ENCODE results near the gene CCDC188.

DNA sequence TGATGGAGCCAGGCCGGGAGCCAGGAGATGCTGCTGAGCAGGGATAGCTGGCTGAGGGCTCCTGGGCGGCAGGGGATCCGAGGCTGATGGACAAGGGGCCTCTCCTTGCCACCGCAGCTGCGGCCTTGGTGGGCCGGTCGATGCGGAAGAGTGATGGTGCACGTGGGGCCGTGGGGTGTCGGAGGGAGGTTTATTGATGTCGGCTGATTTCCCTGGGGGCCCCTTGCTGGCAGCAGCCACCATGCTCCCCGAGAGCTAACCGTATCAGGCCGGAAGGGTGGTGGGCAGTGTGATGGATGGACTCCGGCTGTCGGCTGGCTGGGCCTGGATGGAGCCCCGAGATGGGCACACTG lies 31.0 kb upstream of the CCDC188 start:
- TF ChIP-seq, protein P1, sequence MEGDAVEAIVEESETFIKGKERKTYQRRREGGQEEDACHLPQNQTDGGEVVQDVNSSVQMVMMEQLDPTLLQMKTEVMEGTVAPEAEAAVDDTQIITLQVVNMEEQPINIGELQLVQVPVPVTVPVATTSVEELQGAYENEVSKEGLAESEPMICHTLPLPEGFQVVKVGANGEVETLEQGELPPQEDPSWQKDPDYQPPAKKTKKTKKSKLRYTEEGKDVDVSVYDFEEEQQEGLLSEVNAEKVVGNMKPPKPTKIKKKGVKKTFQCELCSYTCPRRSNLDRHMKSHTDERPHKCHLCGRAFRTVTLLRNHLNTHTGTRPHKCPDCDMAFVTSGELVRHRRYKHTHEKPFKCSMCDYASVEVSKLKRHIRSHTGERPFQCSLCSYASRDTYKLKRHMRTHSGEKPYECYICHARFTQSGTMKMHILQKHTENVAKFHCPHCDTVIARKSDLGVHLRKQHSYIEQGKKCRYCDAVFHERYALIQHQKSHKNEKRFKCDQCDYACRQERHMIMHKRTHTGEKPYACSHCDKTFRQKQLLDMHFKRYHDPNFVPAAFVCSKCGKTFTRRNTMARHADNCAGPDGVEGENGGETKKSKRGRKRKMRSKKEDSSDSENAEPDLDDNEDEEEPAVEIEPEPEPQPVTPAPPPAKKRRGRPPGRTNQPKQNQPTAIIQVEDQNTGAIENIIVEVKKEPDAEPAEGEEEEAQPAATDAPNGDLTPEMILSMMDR (IDR thresholded peaks at IDR 0.05), result no peak
- TF ChIP-seq CREB1 (CRISPR knock-in tag; IDR thresholded peaks at IDR 0.05) (no peak), SMAD3 (CRISPR knock-in tag; IDR thresholded peaks at IDR 0.05; ENCODE audit: borderline replicate concordance) (no peak)
- TF ChIP-seq, protein P2, sequence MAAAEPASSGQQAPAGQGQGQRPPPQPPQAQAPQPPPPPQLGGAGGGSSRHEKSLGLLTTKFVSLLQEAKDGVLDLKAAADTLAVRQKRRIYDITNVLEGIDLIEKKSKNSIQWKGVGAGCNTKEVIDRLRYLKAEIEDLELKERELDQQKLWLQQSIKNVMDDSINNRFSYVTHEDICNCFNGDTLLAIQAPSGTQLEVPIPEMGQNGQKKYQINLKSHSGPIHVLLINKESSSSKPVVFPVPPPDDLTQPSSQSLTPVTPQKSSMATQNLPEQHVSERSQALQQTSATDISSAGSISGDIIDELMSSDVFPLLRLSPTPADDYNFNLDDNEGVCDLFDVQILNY (CRISPR knock-in tag; IDR thresholded peaks at IDR 0.05), result no peak

Measured in WTC11 (cell line).